ENCODE measurements around the gene DEPDC7.

Gene DEPDC7

GRCh38 chr11:33057284-33057683 lies 41.6 kb downstream of the DEPDC7 start:
- no peak overlapping the region for H3K27ac Mint-ChIP-seq
- H3K27me3 Mint-ChIP-seq (ENCODE audit: low read depth), result no peaks in the 10 kb centered on the region
- H3K9me3 Mint-ChIP-seq, result no peaks in the 10 kb centered on the region
- peaks cover 20% of the 10 kb centered on the region for H3K4me1 Mint-ChIP-seq
- H3K4me3 Mint-ChIP-seq, result no peak overlapping the region
- peaks cover 25% of the 10 kb centered on the region for H3K36me3 Mint-ChIP-seq (ENCODE audit: low read depth)
- TF ChIP-seq, protein P1, sequence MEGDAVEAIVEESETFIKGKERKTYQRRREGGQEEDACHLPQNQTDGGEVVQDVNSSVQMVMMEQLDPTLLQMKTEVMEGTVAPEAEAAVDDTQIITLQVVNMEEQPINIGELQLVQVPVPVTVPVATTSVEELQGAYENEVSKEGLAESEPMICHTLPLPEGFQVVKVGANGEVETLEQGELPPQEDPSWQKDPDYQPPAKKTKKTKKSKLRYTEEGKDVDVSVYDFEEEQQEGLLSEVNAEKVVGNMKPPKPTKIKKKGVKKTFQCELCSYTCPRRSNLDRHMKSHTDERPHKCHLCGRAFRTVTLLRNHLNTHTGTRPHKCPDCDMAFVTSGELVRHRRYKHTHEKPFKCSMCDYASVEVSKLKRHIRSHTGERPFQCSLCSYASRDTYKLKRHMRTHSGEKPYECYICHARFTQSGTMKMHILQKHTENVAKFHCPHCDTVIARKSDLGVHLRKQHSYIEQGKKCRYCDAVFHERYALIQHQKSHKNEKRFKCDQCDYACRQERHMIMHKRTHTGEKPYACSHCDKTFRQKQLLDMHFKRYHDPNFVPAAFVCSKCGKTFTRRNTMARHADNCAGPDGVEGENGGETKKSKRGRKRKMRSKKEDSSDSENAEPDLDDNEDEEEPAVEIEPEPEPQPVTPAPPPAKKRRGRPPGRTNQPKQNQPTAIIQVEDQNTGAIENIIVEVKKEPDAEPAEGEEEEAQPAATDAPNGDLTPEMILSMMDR (IDR thresholded peaks at IDR 0.05; ENCODE audit: unreplicated experiment in 3 of 3), result no peak

DNA sequence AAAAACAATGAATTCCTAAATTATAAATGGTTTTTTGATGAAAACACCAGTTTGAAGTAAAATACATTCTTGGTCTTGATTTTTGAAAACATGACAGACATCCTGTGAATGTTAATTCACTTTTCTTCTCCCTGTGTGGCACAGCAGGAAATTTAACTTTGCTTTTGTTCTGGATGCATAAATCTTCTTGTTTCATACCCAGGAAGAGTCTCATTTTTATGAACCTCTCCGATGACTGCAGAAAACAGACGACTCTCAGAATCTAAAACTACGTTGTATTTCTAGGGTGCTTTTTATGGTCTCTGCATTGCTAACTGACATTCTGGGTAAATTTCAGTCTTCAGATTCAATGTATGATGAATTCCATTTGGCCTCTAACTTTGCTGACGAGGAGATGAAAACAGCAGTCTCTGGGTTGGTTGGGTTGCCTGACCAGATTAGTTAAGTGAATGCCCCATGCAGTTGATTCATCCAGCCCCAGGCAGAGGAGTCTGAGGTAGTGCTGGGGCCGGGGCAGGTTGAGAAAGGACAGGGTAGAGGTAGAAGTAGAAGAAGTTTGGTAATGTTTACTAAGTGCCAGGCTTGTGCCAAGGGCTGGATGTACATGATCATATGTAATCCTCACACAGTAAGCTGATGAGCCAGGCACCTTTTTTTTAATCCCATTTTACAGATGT lies 43.8 kb downstream of the DEPDC7 start:
- TF ChIP-seq, protein P1 (IDR thresholded peaks at IDR 0.05; ENCODE audit: unreplicated experiment in 3 of 3), result no peak
- H3K36me3 Mint-ChIP-seq (ENCODE audit: low read depth), result peaks cover 36% of the 10 kb centered on the region
- no peaks in the 10 kb centered on the region for H3K9me3 Mint-ChIP-seq
- no peak overlapping the region for H3K4me3 Mint-ChIP-seq
- H3K27ac Mint-ChIP-seq, result peak overlapping the region in 1 of 3 experiments; percentile 1
- peaks cover 3% of the 10 kb centered on the region for H3K27me3 Mint-ChIP-seq (ENCODE audit: low read depth)
- peaks cover 34% of the 10 kb centered on the region for H3K4me1 Mint-ChIP-seq

DNA sequence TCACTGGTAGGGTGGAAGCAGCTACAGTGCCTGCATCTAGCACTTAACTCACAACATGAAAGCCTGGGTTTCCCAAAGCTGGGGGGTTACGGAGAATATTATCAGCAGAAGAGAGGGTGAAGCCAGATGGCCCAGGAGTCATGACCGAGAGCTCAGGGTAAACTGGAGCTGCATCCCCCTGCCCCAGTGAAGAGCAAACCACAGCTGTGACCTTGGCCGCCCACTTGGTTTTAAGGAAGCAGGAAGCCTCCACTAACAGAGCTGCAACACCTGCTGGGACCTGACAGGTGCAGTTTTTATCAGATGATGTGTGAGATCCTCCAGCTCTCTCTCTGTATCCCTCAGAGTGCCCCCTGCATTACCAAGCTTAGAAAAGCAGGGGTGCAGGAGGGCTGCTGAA lies 44.6 kb downstream of the DEPDC7 start:
- no peak overlapping the region for H3K4me3 Mint-ChIP-seq
- peaks cover 32% of the 10 kb centered on the region for H3K4me1 Mint-ChIP-seq
- no peaks in the 10 kb centered on the region for H3K9me3 Mint-ChIP-seq
- TF ChIP-seq, protein P1 (IDR thresholded peaks at IDR 0.05; ENCODE audit: unreplicated experiment in 3 of 3), result no peak
- H3K27ac Mint-ChIP-seq, result no peak overlapping the region
- H3K36me3 Mint-ChIP-seq (ENCODE audit: low read depth), result peaks cover 36% of the 10 kb centered on the region
- peaks cover 3% of the 10 kb centered on the region for H3K27me3 Mint-ChIP-seq (ENCODE audit: low read depth)

GRCh38 chr11:33062137-33062536 lies 46.5 kb downstream of the DEPDC7 start:
- H3K9me3 Mint-ChIP-seq, result no peaks in the 10 kb centered on the region
- H3K4me1 Mint-ChIP-seq, result peaks cover 31% of the 10 kb centered on the region
- TF ChIP-seq, protein P1 (IDR thresholded peaks at IDR 0.05; ENCODE audit: unreplicated experiment in 3 of 3), result no peak
- H3K27me3 Mint-ChIP-seq (ENCODE audit: low read depth), result peaks cover 3% of the 10 kb centered on the region
- no peak overlapping the region for H3K27ac Mint-ChIP-seq
- H3K4me3 Mint-ChIP-seq, result no peak overlapping the region
- H3K36me3 Mint-ChIP-seq (ENCODE audit: low read depth), result peaks cover 44% of the 10 kb centered on the region

DNA sequence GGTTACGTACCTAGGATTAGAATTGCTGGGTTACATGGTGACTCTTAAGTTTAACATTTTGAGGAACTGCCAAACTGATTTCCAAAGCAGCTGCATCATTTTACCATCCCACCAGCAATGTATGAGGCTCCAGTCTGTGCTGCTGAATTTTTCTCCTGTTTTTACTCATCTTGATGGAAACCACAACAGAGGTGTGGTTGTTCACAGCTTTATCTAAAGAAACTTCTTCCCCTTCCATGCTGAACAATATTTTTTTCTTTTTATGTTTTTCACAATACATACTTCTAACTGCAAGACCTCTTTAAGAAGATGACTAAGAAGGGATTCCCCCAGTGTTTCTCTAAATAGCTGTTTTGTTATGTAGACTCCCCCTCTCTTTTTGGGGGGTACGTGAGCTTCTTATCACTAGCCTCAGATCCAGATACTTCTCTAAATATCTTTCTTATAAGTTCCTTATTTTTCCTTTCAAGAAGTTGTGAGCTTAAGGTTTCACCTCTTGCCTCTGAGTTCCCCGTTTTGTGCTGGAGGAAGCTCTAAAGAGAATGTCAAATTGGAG lies 47.7 kb downstream of the DEPDC7 start:
- peaks cover 3% of the 10 kb centered on the region for H3K27me3 Mint-ChIP-seq (ENCODE audit: low read depth)
- H3K4me1 Mint-ChIP-seq, result peaks cover 31% of the 10 kb centered on the region
- H3K27ac Mint-ChIP-seq, result peak overlapping the region in 2 of 3 experiments; percentile 15 to 56
- TF ChIP-seq, protein P1 (IDR thresholded peaks at IDR 0.05; ENCODE audit: unreplicated experiment in 3 of 3), result no peak
- H3K9me3 Mint-ChIP-seq, result no peaks in the 10 kb centered on the region
- peaks cover 40% of the 10 kb centered on the region for H3K36me3 Mint-ChIP-seq (ENCODE audit: low read depth)
- no peak overlapping the region for H3K4me3 Mint-ChIP-seq
